ENCODE measurements around the gene XKR7. TPM values are rescaled to one million over a fixed set of nuclear protein-coding genes. Genes with fewer than 3 reads are reported as not detected.

The XKR7 gene
- total and polyA plus RNA-seq, 10 of the 15 experiments (the other 5 are each of a cell fraction or from before 2014, with no cell fraction given): not detected

DNA sequence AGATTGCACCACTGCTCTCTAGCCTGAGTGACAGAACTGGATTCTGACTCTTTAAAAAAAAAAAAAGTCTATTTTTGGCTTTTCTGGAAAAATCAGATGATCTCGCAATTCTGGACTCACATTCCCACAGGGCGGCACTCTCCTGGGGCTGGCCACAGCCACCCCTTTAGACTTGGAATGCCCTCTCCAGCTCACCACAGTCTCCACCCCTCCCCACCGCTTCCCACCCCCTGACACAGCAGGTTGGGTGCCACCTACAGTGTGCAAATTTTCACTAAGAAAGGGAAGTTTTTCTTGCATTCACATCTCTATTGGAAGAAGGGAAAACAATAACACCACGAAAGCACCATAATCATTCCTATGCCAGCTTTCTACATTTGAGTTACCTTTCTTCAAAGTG lies 31.5 kb upstream of the XKR7 start:
- Histone ChIP-seq H4K20me1 (ENCODE audit: control insufficient read depth, insufficient read depth) (no peaks in the 10 kb centered on the region), H3K79me2 (ENCODE audit: control insufficient read depth, insufficient read depth, low read length) (no peaks in the 10 kb centered on the region), H3K9me3 (replicated peaks; ENCODE audit: control insufficient read depth, insufficient read depth, low read length) (no peaks in the 10 kb centered on the region), H3K4me2 (ENCODE audit: control insufficient read depth, insufficient read depth) (no peak overlapping the region), H3K27me3 (replicated peaks in 1 of 2; ENCODE audit: control insufficient read depth in 2 of 2, insufficient read depth in 2 of 2, low read length in 1 of 2) (no peaks in the 10 kb centered on the region), H3K36me3 (ENCODE audit: control insufficient read depth in 2 of 2, insufficient read depth in 2 of 2, low read length in 1 of 2) (no peaks in the 10 kb centered on the region), H3K27ac (ENCODE audit: control insufficient read depth, insufficient read depth) (no peak overlapping the region), H3K4me3 (no peak overlapping the region), H3K9ac (ENCODE audit: control insufficient read depth, insufficient read depth, low read length) (no peak overlapping the region), H3K4me1 (ENCODE audit: control insufficient read depth, insufficient read depth, low read length) (no peaks in the 10 kb centered on the region), H2AFZ (ENCODE audit: control insufficient read depth, low read depth, low read length) (no peak overlapping the region)
- BruUV-seq (replicated peaks): no TSS peak
- in situ Hi-C loops (cut with MboI) (no loop called here), intact Hi-C loops (cut with micrococcal nuclease; ENCODE audit: unreplicated experiment) (no loop called here)
- RAD21 ChIA-PET (ENCODE audit: unreplicated experiment): interaction anchor here (1.7 kb wide), 1 partner anchor 16 kb away, joined by 5 read pairs; the partner anchor contains the start of gene PDRG1
- no peak for DNase-seq (ENCODE audit: low read depth, low spot score)
- CTCF ChIA-PET: interaction anchor here (1.0 to 1.3 kb wide), 2 partner anchors 16 to 96 kb away, joined by 3 read pairs; partner anchors contain the start of gene PDRG1
- ATAC-seq: no peak
- no peak for FAIRE-seq
- 64% methylated on average over 4 of the region's 4 CpGs for whole genome bisulfite sequencing (ENCODE audit: insufficient coverage, insufficient replicate concordance, low lambda C conversion rate, missing lambda C conversion rate)
- POLR2A ChIA-PET: interaction anchor here (0.7 kb wide), 1 partner anchor 45 kb away, joined by 4 read pairs; no protein-coding TSS in a partner anchor
- SMC1A ChIA-PET (ENCODE audit: uncharacterized antibody, unreplicated experiment): no interaction called here
- TF ChIP-seq SREBF2 (IDR thresholded peaks at IDR 0.05; ENCODE audit: low read length) (no peak), JUNB (IDR thresholded peaks at IDR 0.05) (no peak), BRCA1 (IDR thresholded peaks at IDR 0.05; ENCODE audit: low read depth, low read length) (no peak), STAT1 (conservative IDR thresholded peaks at IDR 0.05) (no peak), ZNF274 (IDR thresholded peaks at IDR 0.05; ENCODE audit: insufficient read depth, insufficient read length) (no peak), HDGF (IDR thresholded peaks at IDR 0.05) (no peak), SUPT20H (IDR thresholded peaks at IDR 0.05; ENCODE audit: borderline replicate concordance, control insufficient read depth, low read depth, low read length) (no peak), SIN3A (IDR thresholded peaks at IDR 0.05; ENCODE audit: low read depth, low read length) (no peak), EZH2 (IDR thresholded peaks at IDR 0.05; ENCODE audit: borderline replicate concordance, control insufficient read depth, low read depth, low read length) (no peak), POU2F2 (IDR thresholded peaks at IDR 0.05; ENCODE audit: borderline replicate concordance, low read depth, low read length) (no peak), SMAD1 (IDR thresholded peaks at IDR 0.05; ENCODE audit: low read depth, partially characterized antibody) (no peak), STAT3 (IDR thresholded peaks at IDR 0.05; ENCODE audit: low read depth, low read length) (no peak)
- TF ChIP-seq, protein P1, sequence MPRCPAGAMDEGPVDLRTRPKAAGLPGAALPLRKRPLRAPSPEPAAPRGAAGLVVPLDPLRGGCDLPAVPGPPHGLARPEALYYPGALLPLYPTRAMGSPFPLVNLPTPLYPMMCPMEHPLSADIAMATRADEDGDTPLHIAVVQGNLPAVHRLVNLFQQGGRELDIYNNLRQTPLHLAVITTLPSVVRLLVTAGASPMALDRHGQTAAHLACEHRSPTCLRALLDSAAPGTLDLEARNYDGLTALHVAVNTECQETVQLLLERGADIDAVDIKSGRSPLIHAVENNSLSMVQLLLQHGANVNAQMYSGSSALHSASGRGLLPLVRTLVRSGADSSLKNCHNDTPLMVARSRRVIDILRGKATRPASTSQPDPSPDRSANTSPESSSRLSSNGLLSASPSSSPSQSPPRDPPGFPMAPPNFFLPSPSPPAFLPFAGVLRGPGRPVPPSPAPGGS (IDR thresholded peaks at IDR 0.05; ENCODE audit: borderline replicate concordance, insufficient read depth, low read depth, low read length, poor library complexity, severe bottlenecking): no peak
- TF ChIP-seq, protein P2, sequence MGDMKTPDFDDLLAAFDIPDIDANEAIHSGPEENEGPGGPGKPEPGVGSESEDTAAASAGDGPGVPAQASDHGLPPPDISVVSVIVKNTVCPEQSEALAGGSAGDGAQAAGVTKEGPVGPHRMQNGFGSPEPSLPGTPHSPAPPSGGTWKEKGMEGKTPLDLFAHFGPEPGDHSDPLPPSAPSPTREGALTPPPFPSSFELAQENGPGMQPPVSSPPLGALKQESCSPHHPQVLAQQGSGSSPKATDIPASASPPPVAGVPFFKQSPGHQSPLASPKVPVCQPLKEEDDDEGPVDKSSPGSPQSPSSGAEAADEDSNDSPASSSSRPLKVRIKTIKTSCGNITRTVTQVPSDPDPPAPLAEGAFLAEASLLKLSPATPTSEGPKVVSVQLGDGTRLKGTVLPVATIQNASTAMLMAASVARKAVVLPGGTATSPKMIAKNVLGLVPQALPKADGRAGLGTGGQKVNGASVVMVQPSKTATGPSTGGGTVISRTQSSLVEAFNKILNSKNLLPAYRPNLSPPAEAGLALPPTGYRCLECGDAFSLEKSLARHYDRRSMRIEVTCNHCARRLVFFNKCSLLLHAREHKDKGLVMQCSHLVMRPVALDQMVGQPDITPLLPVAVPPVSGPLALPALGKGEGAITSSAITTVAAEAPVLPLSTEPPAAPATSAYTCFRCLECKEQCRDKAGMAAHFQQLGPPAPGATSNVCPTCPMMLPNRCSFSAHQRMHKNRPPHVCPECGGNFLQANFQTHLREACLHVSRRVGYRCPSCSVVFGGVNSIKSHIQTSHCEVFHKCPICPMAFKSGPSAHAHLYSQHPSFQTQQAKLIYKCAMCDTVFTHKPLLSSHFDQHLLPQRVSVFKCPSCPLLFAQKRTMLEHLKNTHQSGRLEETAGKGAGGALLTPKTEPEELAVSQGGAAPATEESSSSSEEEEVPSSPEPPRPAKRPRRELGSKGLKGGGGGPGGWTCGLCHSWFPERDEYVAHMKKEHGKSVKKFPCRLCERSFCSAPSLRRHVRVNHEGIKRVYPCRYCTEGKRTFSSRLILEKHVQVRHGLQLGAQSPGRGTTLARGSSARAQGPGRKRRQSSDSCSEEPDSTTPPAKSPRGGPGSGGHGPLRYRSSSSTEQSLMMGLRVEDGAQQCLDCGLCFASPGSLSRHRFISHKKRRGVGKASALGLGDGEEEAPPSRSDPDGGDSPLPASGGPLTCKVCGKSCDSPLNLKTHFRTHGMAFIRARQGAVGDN (IDR thresholded peaks at IDR 0.05): no peak

All from GM12878 (cell line).